Gastrocnemius medialis (tissue), 4 donors: ENCODE results near the gene POR. TPM values are rescaled to one million over a fixed set of nuclear protein-coding genes. Genes with fewer than 3 reads are reported as not detected.

Source experiments
- ATAC-seq, 2 donors: fragments of 150-250 bp; one replicate each; pipeline ENCODE4 v1.9.1; 2016
- DNase-seq, 2 donors: peaks; one replicate each; pipeline ENCODE4 v3.0.0-alpha.2; 2019
- H3K27ac ChIP-seq, 4 donors: fragments of 200-600 bp; sonication (generic); 1 replicate in 1 of 4; 2 replicates in 3 of 4; pipeline ENCODE4 v1.5.1; 2016 to 2018; ENCODE audit warnings: mild to moderate bottlenecking in 2 of 4, moderate library complexity in 1 of 4
- H3K27me3 ChIP-seq, 3 donors: fragments of 200-600 bp; sonication (generic) in 2 of 3; 1 replicate in 1 of 3; 2 replicates in 2 of 3; pipeline versions ENCODE4 v1.5.1 to v1.6.0; 2016 to 2019; ENCODE audit warnings: mild to moderate bottlenecking in 1 of 3, moderate library complexity in 1 of 3
- H3K36me3 ChIP-seq, 2 donors: fragments of 200-600 bp; sonication (generic) in 1 of 2; one replicate each; pipeline ENCODE4 v1.5.1; 2017 to 2018
- H3K4me1 ChIP-seq, 2 donors: fragments of 200-600 bp; sonication (generic) in 1 of 2; one replicate each; pipeline ENCODE4 v1.5.1; 2016 to 2017; ENCODE audit warnings: mild to moderate bottlenecking in 2 of 2
- H3K4me3 ChIP-seq, 4 donors: fragments of 200-600 bp; sonication (generic) in 3 of 4; 1 replicate in 1 of 4; 2 replicates in 3 of 4; pipeline ENCODE4 v1.5.1; 2016 to 2019; ENCODE audit warnings: mild to moderate bottlenecking in 2 of 4
- H3K9me3 ChIP-seq, 3 donors: fragments of 200-600 bp; sonication (generic) in 2 of 3; 1 replicate in 1 of 3; 2 replicates in 2 of 3; pipeline ENCODE4 v1.5.1; 2016 to 2019
- POLR2A ChIP-seq, 2 donors: fragments of 450-650 bp; IDR thresholded peaks; one replicate each; pipeline ENCODE4 v1.6.1; 2017; ENCODE audit warnings: antibody characterized with exemption in 2 of 2, mild to moderate bottlenecking in 2 of 2, moderate library complexity in 2 of 2
- in situ Hi-C, 4 donors: fragments of 200-750 bp; cut with MboI; loops; one replicate each; pipeline versions ENCODE4 v1.15.0 to v1.8.0; 2017; ENCODE audit warnings: low sequenced_read_pairs in 4 of 4
- intact Hi-C: fragments of 100-400 bp; cut with DNase I; formaldehyde crosslinking; loops from one replicate; pipeline ENCODE4 v1.15.1; 2023; ENCODE audit warnings: low total_unique reads
- total RNA-seq, 4 donors: library from RNA; depleted of rRNA; stranded (reverse); fragments of >200 nt; gene quantifications; one replicate each; pipeline versions ENCODE4 v1.1.0 to v1.2.3, GENCODE V29; 2016
- TF ChIP-seq, protein P1 (sequence below), 5 experiments: fragments of 450-650 bp in 3 of 5; fragments of 200-600 bp in 2 of 5; sonication (generic) in 2 of 5; IDR thresholded peaks in 4 of 5; conservative IDR thresholded peaks in 1 of 5; 1 replicate in 4 of 5; 2 replicates in 1 of 5; pipeline ENCODE4 v1.5.1; 2016 to 2019; ENCODE audit warnings: antibody characterized with exemption in 5 of 5, mild to moderate bottlenecking in 3 of 5, moderate library complexity in 3 of 5

POR gene
- total RNA-seq, 4 donors from 2014 or later: 85.7 to 218 (median 115) TPM

DNA sequence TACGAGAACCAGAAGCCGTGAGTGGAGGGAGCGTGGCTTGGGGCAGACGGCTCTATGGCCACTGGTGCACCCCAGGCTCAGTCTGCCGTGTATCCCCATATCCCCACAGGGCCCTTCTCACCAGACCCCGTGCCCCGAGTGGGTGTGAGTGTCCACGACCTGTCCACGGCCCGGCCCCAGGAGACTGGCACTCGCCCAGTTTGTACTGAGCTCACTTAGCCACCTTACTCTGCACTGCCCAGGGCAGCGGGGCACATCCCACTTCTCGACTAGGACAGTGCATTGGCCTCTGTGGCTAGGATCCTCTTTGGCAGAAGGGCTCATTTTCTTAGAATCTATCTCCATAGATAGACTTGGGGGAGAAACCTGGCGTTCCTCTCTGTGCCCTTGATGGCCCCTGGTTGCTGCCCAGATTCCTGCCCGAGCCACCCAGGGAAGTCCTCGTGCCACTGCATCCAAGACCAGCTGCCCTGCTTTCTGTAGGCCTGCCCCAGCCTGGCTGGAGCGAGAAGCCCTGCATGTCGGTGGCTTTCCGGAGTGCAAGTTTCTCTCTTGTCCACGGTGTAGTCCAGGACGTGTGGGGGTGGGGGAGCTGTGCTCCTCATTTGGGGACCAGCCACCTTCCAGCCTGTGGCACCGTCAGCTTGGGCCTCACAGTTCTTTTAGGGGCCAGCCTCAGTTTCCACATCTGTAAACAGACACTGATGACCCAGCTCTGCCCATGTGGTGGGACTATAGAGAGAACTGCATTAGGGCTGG, 67.5 kb downstream of the POR start:
- no peaks in the 10 kb centered on the region for H3K9me3 ChIP-seq
- TF ChIP-seq, protein P1, sequence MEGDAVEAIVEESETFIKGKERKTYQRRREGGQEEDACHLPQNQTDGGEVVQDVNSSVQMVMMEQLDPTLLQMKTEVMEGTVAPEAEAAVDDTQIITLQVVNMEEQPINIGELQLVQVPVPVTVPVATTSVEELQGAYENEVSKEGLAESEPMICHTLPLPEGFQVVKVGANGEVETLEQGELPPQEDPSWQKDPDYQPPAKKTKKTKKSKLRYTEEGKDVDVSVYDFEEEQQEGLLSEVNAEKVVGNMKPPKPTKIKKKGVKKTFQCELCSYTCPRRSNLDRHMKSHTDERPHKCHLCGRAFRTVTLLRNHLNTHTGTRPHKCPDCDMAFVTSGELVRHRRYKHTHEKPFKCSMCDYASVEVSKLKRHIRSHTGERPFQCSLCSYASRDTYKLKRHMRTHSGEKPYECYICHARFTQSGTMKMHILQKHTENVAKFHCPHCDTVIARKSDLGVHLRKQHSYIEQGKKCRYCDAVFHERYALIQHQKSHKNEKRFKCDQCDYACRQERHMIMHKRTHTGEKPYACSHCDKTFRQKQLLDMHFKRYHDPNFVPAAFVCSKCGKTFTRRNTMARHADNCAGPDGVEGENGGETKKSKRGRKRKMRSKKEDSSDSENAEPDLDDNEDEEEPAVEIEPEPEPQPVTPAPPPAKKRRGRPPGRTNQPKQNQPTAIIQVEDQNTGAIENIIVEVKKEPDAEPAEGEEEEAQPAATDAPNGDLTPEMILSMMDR (IDR thresholded peaks at IDR 0.05 in 4 of 5, conservative IDR thresholded peaks at IDR 0.05 in 1 of 5): no peak
- no peak for TF ChIP-seq POLR2A (IDR thresholded peaks at IDR 0.05)
- no peak overlapping the region for H3K4me3 ChIP-seq
- peak overlapping the region; percentile 8 to 71 (median 54) for H3K27ac ChIP-seq
- peaks cover 10 to 12% of the 10 kb centered on the region in 2 donors for H3K4me1 ChIP-seq
- no peak for ATAC-seq
- intact Hi-C loops (no loop called here), in situ Hi-C loops (no loop called here)
- no peak for DNase-seq
- peaks cover 0 to 81% of the 10 kb centered on the region in 2 donors for H3K36me3 ChIP-seq
- no peaks in the 10 kb centered on the region for H3K27me3 ChIP-seq

GRCh38 chr7:75983471-75984129, 68.6 kb downstream of the POR start:
- in situ Hi-C loops: no loop called here
- TF ChIP-seq, protein P1 (IDR thresholded peaks at IDR 0.05 in 4 of 5, conservative IDR thresholded peaks at IDR 0.05 in 1 of 5): no peak
- no peak for TF ChIP-seq POLR2A (IDR thresholded peaks at IDR 0.05)
- Histone ChIP-seq H3K27ac (peak overlapping the region; percentile 34 to 71 (median 56)), H3K27me3 (no peaks in the 10 kb centered on the region), H3K36me3 (peaks cover 0 to 87% of the 10 kb centered on the region in 2 donors), H3K4me1 (peaks cover 0 to 6% of the 10 kb centered on the region in 2 donors), H3K9me3 (no peaks in the 10 kb centered on the region), H3K4me3 (no peak overlapping the region)
- DNase-seq (peak in 1 of 2 donors; percentile 37), ATAC-seq (no peak)
- intact Hi-C loops: no loop called here

GRCh38 chr7:75984130-75985008, 69.4 kb downstream of the POR start:
- TF ChIP-seq, protein P1 (IDR thresholded peaks at IDR 0.05 in 4 of 5, conservative IDR thresholded peaks at IDR 0.05 in 1 of 5): no peak
- TF ChIP-seq POLR2A (IDR thresholded peaks at IDR 0.05): no peak
- Histone ChIP-seq H3K4me3 (no peak overlapping the region), H3K27ac (peak overlapping the region; percentile 34 to 71 (median 56)), H3K4me1 (peaks cover 2 to 4% of the 10 kb centered on the region in 2 donors), H3K27me3 (no peaks in the 10 kb centered on the region), H3K9me3 (no peaks in the 10 kb centered on the region), H3K36me3 (peaks cover 0 to 83% of the 10 kb centered on the region in 2 donors)
- ATAC-seq (no peak), DNase-seq (no peak)
- in situ Hi-C loops: no loop called here
- intact Hi-C loops: no loop called here

DNA sequence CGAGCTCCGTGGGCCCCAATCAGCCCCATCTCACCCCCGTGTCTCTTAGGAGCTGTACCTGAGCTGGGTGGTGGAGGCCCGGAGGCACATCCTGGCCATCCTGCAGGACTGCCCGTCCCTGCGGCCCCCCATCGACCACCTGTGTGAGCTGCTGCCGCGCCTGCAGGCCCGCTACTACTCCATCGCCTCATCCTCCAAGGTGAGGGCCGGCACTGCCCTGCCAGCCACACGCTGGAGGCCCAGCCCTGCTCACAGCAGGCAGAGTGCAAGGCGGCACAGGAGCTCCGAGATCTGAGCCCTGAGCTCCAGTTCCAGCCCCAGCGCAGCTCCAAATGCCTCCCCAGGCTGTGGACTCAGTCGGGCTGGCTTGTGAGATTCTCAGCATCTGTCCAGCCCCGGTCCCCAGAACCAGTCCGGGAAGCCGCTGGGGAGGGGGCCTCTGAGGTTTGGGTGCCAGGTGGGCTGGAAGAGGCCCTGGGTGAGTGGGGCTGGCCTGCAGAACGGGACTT, 70.1 kb downstream of the POR start:
- H3K27me3 ChIP-seq: no peaks in the 10 kb centered on the region
- no peak for DNase-seq
- H3K36me3 ChIP-seq: peaks cover 0 to 76% of the 10 kb centered on the region in 2 donors
- H3K4me1 ChIP-seq: peaks cover 9 to 10% of the 10 kb centered on the region in 2 donors
- no peak for TF ChIP-seq POLR2A (IDR thresholded peaks at IDR 0.05)
- TF ChIP-seq, protein P1 (IDR thresholded peaks at IDR 0.05 in 4 of 5, conservative IDR thresholded peaks at IDR 0.05 in 1 of 5): no peak
- H3K4me3 ChIP-seq: no peak overlapping the region
- intact Hi-C loops (no loop called here), in situ Hi-C loops (no loop called here)
- no peak for ATAC-seq
- H3K27ac ChIP-seq: peak overlapping the region; percentile 54 to 70 (median 62)
- H3K9me3 ChIP-seq: no peaks in the 10 kb centered on the region
